Kidney tubule cell (primary cell): Measurements from ENCODE around the gene PLRG1.
A peak's percentile ranks its signal among the peaks of the same experiment; 100 is the strongest.
"Not testable (repeated sequence)": the region's sequence is repeated elsewhere in the genome, so short reads cannot be mapped to it uniquely, and the experiment has no call there.

Experiments used
- DNase-seq: peaks from one replicate; pipeline ENCODE4 v3.0.0-alpha.2; 2018; ENCODE audit warnings: low spot score

The PLRG1 gene

DNA sequence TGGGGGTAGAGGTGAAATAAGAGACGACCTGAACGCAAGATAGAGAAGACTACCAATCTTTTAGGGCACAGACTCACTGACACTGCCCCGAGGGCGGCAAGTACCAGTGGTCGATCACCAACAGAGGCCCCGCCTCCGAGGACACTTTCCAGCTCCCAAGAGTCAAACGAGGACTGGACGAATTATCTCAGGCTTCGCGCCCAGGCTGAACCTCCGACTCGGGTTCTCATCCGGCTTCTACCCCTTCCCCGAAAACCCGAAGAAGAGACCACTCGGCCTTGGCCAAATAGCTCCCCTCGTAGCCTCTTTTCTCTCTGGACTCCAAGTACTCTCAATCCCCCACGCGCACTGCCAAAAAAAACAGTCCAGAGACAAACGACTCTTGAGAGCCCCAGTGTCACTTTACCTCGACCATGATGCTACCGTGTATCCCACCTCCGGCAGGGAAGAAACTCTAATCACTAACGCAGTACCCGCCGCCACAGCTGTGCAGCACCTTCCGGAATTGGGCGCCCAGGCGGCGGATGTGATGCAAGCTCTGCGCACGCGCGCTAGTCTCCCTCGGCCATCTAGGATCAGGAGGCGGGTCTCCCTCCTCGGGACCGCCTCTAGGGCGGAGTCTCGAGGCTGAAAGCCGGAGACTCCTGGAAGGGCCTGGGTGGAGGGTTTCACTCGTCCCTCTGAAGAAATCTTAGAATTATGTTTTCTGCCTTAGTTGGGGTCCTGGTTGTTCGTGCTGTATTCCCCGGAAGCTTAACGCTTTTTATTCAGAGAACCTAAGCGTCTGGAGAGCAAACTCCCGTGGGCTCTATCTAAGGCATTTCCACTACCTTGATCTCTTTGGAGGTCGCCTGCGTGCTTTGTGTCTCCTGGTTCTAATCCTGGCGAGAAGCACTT, at the start of gene PLRG1:
PLRG1 (minus strand) TSS at position 507 of the 897 bp plus-strand sequence; CDS start at position 415, 92 bp downstream.
- peak; percentile 95 for DNase-seq

DNA sequence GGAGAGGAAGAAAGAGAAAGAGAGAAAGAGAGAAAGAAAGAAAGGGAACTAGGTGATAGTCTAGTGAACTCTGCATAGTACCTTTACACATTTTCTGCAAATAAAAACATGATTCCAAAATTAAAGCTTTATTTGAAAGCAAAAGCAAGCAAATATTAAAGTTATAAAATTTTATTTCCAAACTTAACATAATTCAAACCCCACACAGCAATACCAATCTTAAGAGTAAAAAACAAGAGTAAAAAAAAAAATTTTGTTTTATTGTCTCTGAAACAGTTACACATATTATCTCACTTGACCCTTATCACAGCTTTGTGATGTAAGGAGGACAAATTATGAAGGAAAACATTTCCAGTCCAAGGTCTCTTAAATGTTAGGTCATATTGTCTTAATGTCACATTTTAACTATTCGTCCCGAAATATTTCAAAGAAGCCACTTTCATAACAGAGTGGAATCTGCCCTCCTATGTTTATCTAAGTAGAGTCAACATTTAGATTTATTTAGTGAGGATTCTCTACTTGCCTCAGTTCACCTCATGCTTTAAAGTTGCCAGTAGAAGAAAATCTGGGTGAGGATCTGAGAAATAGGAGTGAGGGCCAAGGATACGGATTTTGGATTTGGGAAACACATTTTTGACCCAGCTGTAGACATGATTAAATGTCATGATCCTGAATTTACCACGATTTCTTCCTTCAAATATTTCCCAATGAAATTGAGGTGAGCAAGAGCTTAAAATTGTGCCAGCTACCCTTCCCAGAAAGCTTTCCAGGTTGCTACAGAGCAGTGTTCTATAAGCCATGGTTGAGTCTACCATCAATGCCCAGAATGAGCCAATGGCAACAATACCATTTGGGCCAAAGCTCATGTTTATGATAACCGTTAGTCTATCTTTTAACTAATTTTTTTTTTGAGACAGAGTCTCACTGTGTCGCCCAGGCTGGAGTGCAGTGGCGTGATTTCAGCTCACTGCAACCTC, 47.9 kb upstream of the PLRG1 start:
- DNase-seq, result no peak

DNA sequence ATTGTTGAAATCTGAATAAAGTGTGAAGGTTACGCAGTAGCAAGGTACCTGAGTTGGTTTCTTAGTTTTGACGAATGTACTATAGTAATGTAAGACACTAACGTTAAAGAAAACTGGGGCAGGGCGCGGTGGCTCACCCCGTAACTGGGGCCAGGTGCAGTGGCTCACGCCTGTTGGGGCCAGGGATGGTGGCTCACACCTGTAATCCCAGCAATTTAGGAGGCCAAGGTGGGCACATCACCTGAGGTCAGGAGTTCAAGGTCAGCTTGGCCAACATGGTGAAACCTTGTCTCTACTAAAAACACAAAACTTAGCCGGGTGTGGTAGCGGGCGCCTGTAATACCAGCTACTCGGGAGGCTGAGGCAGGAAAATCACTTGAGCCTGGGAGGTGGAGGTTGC, 47.1 kb upstream of the PLRG1 start:
- not testable (repeated sequence) for DNase-seq

DNA sequence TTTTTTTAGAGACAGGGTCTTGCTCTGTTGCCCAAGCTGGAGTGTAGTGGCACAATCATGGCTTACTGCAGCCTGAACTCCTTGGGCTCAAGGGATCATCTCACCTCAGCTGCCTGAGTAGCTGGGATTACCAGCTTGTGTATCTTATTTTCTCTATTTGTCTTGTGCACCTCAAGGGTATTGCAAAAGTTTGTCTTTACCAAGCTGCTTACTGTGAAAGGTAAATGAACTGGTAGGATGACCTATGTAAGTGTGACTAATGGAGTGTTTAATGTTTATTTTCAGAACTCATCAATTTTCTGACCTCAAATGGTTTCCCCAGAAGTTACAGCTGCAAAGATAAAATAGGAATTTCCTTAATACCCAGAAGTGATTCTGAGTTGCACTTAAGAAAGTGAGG, 45.6 kb upstream of the PLRG1 start:
- DNase-seq, result no peak

DNA sequence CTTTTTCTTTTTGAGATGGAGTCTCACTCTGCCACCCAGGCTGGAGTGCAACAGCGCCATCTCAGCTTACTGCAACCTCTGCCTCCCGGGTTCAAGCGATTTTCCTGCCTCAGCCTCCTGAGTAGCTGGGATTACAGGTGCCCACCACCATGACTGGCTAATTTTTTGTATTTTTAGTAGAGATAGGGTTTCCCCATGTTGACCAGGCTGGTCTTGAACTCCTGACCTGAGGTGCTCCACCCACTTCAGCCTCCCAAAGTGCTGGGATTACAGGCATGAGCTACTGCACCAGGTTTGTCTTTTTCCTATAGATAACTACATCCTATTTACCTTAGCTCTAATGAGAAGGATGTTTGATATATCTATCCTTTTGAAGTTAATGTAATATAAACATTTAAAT, 44.1 kb upstream of the PLRG1 start:
- DNase-seq, result not testable (repeated sequence)

DNA sequence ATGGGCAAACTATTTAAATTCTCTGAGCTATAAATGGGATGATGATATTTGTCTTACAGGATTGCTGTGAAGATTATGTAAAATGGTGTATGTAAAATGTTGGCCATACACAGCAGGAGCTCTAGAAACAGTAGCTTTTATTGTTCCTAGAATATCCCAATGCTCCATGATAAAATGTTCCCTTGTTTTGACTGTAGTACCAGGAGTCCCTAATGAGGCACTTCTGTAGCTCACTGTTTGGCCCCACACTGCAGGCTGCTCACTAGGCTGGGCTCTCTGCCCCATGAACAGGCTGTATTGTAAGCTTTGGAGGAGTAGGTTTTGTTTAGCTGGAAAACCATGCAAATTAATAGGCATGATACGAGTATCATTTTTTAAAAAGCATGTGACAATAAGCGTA, 43.7 kb upstream of the PLRG1 start:
- no peak for DNase-seq

DNA sequence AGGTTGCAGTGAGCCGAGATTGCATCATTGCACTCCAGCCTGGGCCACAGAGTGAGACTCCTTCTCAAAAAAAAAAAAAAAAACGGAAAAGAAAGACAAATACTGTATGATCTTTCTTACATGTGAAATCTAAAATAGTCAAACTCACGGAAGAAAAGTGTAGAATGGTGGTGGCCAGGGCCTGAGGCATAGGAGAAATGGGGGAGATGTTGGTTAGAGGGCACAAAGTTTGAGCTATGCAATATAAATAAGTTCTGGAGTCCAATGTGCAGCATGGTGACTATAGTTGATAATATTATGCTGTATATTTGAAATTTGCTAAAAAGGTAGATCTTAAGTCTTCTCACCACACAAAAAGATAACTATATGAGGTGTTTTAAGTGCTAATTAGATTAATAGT, 41.7 kb upstream of the PLRG1 start:
- DNase-seq, result no peak

DNA sequence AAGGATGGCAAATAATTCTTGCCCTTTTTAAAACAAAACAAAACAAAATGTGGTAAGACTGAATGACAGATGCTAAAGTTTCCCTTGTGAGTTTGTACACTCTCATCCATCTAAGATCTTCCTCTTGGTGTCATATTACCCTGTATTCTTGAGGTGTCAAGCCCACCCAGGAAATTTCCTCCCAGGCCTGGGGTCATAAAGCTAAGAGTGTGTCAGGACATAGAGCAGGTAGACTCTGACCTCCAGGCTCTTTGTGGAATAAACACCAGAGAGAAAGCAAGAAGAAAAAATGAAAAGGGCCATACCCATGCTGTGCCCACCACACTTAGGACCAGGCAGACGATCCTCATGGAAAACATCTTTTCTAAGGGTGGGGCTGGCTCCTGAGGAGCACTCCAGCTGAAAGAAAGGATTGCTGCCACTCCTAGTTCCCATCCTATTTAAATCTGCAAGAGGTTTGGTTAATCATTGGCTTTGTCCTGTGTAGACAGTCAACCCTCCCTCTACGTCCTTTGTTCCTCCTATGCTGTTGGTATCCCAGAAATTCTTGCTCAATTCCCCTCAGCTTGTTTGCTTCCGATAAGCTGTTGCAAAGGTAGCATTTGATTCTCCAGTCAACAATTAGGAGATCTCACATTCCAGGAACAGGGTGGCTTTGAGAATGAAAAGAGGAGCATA, 40.3 kb upstream of the PLRG1 start, which contains the start of gene FGA:
FGA (minus strand) TSS at position 414 of the 678 bp plus-strand sequence; CDS start at position 359, 55 bp downstream.
- DNase-seq, result peak; percentile 11

DNA sequence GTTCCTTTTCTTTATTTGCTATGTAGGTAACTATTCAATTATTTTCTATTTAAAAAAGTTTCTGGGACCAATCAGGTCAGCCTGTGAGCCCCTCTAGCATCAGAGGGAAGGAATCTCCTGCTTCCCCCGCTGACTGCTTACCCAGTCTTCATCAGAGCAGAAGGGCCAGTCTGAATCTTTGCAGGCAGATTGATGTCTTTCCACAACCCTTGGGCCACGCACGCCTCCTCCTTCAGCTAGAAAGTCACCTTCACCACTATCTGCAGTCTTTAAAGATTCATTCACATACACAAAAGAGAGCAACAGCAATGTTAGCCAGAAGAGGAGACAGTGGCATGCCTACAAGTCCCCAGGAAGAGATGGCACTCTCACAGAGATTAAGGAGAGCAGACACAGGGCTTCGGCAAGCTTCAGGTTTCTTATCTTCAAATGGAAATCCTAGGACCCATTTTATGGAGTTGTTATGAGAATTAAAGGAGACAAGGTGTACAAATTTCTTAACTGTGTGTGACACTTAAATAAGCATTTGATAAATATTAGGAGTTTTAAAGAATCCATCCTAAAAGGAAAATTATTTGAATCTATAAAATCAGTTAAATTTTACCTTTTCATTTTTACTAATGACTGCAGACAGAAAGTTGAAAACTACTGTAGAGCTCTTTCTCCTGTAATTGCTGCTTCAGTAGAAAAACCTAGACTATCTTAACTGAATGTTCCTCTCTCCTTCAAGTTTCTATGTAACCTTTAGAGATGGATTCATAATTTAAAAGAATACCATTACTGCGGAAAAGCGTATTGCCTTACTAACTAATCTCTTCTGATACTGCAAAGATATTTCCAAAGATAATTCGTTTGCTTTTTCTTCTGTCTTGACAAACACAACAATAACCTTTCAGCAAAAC, 39.3 kb upstream of the PLRG1 start:
- DNase-seq, result no peak

DNA sequence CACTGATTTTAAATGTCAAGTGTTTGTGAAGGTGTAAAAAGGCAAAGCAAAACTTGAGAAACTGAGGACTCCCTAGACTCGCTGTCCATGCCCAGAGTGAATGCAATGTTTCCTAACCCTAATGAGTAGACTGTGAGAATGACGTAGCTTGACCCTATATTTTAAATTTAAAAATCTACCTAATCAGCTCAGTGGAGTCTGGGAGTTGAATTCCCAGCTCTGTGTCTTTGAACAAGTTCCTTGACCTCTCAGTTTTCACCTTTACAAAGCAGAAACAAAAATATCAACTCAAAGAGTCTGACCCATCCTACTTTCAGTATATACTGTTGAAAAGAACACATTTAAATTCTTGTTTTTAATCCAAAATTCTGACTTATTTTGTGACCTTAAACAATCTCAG, 38.0 kb upstream of the PLRG1 start:
- no peak for DNase-seq

DNA sequence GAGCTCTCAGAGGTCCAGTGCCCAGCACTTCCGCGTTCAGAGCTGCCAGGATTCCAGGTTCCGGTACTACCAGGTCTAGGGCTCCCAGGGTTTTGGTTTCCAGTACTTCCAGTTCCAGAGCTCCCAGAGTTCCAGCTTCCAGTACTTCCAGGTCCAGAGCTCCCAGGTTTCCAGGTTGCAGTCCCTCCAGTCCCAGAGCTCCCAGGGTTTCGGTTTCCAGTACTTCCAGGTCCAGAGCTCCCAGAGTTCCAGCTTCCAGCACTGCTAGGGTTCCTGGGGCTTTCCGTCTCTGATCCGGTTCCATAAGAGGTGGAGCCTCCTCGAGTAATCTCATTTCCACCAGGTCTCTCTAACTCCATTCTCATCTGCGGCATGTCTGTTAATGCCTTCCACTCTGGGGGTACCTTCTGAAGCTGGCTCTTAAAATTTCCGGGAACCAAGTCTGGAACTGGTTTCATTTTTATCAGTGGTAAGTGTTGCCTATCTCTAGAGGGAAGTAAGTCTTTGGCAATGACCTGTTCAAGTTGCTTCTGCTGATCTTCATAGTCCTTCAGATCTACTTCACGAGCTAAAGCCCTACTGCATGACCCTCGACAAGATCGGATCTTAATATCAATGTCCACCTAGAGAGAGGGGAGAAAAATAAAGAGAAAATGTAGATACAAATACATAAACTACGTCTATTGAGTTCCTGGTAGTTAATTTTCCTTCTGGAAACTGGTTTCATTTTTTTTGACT, 36.3 kb upstream of the PLRG1 start:
- DNase-seq, result no peak

DNA sequence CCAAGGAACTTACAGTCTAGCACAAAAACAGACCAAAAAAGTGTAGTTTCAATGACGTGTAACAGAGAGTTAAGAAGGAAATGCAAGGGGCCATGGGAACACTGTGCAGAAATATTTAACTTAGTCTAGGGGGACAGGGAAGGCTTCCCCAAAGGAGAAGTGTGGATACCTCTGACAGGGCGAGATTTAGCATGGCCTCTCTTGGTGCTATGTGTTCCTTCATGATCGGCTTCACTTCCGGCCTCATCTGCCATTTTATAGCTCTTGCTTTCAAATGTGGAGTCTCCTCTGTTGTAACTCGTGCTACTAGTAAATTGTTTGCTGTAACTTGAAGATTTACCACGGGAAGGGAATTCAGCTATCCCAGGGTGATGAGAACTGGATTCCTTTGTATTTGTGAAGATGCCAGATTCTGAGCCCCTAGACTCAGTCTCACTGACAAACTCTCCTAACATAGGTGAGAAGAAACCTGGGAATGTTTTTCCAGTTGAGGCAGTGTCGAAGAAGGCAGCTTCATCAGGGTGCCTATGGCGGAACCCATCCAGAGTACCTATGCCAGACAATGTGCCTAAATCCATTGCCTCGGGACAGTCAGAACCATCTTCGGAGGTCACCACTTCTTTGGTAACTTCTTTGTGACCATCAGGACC, 35.3 kb upstream of the PLRG1 start:
- DNase-seq, result no peak

DNA sequence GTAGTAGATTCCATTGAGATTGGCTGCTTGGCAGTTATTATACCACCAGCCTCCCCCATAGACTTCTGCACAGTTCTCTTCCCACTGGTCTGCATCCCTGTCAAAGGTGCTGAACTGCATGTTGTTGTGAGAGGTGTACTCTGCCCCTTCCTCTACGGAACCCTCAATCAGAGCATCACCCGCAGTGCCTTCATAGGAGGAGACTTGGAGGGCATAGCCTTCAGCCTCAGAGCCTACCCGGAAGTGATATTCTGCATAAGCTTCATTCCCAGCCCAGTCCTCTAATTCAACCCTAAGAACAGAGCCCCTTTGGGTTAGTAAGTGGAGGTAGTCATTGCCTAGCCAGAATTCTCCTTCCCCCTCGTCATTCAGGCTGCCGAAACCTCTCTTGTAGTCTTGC, 34.1 kb upstream of the PLRG1 start:
- DNase-seq, result no peak

DNA sequence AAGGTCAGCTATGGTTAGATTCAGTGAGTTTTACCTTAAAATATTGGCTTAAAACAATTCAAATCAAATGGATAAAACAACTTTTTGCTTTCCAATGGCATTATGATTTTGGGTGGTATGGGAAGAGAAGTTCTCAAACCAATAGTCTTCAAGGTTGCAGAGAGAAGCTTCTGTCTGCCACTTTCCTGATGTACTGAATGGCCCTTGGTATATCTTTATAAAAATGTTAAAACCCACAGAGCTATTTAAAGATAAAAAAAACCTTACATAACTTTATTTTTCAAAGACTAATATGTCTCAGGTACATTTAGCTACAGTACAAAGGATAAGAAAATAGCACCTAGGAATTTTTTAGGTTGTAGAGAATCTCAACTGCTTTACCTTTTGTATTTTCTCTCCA, 33.5 kb upstream of the PLRG1 start:
- DNase-seq, result no peak

DNA sequence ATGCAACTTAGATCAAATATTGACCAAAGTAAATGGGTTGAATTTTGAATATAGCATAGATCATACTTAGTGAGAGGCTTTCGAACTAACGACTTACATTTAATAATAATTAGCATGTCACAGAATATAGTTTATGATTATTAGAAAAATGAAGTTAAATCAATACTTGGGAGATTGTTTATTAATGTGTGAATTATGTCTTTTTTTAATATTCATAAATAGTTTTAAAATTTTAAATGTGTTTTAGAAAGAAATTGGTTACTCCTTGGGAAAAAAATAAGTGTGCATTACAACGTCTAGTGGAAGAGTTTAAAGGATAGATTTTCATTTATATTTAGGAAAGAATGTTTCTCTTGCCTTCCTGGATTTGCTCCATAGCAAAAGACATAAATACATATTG, 33.0 kb upstream of the PLRG1 start:
- no peak for DNase-seq

DNA sequence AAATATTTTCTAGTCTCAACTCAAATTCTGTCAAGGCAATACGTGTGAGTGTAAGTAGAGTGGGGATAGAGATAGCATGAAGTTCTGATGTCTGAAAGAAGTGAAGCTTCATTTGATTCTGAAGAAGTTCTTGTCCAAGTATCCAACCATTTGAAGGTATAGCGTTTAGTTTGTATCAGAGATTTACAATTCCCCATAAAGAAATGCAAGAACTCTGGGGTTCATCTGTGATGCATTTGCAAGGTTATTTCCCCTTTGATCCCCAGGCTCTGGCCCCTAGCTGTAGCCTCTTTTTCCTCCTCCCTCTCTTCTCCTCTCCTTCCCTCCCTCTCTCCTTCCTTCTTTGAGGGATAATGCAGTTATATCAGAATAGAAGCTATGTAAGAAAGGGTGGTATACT, 32.5 kb upstream of the PLRG1 start:
- no peak for DNase-seq

DNA sequence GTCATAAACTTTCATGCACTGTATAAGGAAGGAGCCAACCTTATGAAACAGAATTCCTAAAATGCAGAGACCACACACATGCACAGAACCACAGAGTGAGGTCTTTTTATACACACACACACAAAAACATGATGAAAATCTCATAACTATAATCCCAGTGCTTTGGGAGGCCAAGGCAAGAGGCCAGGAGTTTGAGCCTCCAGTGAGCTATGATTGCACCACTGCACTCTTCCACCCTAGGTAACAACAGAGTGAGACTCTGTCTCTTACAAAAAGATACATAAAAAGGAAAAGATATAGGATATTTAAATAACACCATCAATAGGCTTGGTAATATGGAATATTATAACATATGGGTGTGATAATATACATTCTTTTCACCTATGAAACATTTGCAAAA, 29.7 kb upstream of the PLRG1 start:
- DNase-seq, result no peak

DNA sequence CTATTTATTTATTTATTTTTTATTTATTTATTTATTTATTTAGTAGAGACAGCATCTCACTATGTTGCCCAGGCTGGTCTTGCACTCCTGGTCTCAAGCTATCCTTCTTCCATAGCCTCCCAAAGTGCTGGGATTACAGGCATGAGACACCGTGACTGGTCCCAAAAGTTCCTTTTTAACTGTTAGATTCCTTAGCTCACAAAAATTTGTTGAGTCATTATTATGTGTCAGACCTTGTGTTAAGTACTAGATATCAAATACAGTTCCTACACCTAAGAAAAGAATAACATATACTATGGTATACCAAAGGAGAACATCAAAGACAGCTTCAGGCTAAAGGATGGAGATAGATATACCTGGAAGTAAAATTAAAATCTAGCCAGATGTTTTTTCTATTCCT, 28.7 kb upstream of the PLRG1 start:
- DNase-seq, result no peak

DNA sequence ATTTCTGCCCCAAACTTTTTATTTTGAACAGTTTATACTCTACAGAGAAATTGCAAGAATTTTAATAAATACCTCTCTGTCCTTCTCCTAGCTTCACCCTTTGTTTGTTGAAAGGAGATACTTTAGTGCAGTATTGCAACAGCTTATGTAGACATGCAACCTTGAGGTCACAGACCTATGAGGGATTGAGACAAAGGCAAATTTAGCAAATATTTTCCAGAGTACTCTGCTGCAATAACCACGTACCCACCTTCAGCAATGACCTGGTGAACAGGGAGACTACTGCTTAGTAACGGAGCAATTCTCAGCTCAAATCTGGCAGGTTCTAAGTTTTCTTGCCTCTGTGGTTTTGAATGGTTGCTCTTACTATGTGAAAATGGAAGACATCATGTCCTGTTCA, 27.1 kb upstream of the PLRG1 start:
- no peak for DNase-seq

DNA sequence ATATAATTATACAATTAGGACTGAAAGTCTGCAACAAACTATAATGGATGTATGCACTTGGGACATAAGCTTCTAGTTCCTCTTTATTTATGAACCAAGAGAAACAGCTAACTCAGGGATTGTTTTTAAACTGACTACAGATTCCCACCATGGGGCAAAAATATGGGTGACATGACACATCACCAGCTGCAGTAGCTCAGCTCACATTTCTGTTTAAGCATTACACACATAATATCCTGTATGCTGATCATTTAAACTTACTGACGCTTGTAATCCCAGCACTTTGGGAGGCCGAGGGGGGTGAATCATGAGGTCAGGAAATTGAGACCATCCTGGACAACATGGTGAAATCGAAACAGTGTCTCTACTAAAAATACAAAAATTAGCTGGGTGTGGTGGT, 24.1 kb upstream of the PLRG1 start:
- no peak for DNase-seq
